Parathyroid adenoma (tissue), 2 donors: ENCODE results near the gene ZNF223.

ENCODE experiments used
- H2AFZ ChIP-seq: fragments of 300-600 bp; sonication (generic); one replicate; pipeline ENCODE4 v1.7.0; 2017; ENCODE audit warnings: antibody characterized with exemption, mild to moderate bottlenecking
- H3K27ac ChIP-seq: fragments of 300-600 bp; sonication (generic); one replicate; pipeline ENCODE4 v1.7.0; 2017
- H3K27me3 ChIP-seq: fragments of 300-600 bp; sonication (generic); one replicate; pipeline ENCODE4 v1.7.0; 2017; ENCODE audit warnings: low read length; ENCODE audit not compliant: control insufficient read depth, insufficient read depth
- H3K36me3 ChIP-seq: fragments of 300-600 bp; sonication (generic); one replicate; pipeline ENCODE4 v1.7.0; 2017; ENCODE audit warnings: low read length; ENCODE audit not compliant: control insufficient read depth, insufficient read depth
- H3K4me1 ChIP-seq: fragments of 300-600 bp; sonication (generic); one replicate; pipeline ENCODE4 v1.7.0; 2017; ENCODE audit warnings: control low read depth
- H3K4me2 ChIP-seq: fragments of 300-600 bp; sonication (generic); one replicate; pipeline ENCODE4 v1.7.0; 2017; ENCODE audit warnings: low read length
- H3K4me3 ChIP-seq: fragments of 300-600 bp; sonication (generic); one replicate; pipeline ENCODE4 v1.7.0; 2017; ENCODE audit warnings: low read depth, low read length
- H3K79me2 ChIP-seq: fragments of 300-600 bp; sonication (generic); one replicate; pipeline ENCODE4 v1.7.0; 2017; ENCODE audit warnings: control low read depth
- H3K9ac ChIP-seq: fragments of 300-600 bp; sonication (generic); one replicate; pipeline ENCODE4 v1.7.0; 2017; ENCODE audit warnings: mild to moderate bottlenecking
- H3K9me3 ChIP-seq: fragments of 300-600 bp; sonication (generic); one replicate; pipeline ENCODE4 v1.7.0; 2017; ENCODE audit warnings: low read length; ENCODE audit not compliant: control insufficient read depth
- CTCF ChIP-seq: fragments of 300-600 bp; sonication (generic); IDR thresholded peaks from one replicate; pipeline ENCODE4 v1.7.0; 2017; ENCODE audit warnings: antibody characterized with exemption, mild to moderate bottlenecking
- donor health status: primary hyperparathyroidism.

The ZNF223 gene

GRCh38 chr19:44024900-44025216 lies 27.0 kb upstream of the ZNF223 start:
- Histone ChIP-seq H3K9ac (no peak overlapping the region), H3K4me3 (peak overlapping the region; percentile 95)
- no peak for TF ChIP-seq CTCF

GRCh38 chr19:44025217-44025936 lies 26.5 kb upstream of the ZNF223 start, which contains the start of gene ZNF222:
Gene ZNF222, plus strand, starts transcription at chr19:44025379. Its CDS starts 58 bp downstream, at chr19:44025437.
- H3K4me3 ChIP-seq, result peak within 1 kb of the TSS; percentile 95
- peak within 1 kb of the TSS; percentile 79 for H2AFZ ChIP-seq
- no peak for TF ChIP-seq CTCF
- H3K27ac ChIP-seq, result peak within 1 kb of the TSS; percentile 57
- no peaks in the 10 kb centered on the region for H3K9me3 ChIP-seq
- H3K79me2 ChIP-seq, result no peaks in the 10 kb centered on the region
- no peaks in the 10 kb centered on the region for H3K27me3 ChIP-seq
- H3K36me3 ChIP-seq, result no peaks in the 10 kb centered on the region
- no peaks in the 10 kb centered on the region for H3K4me1 ChIP-seq
- H3K9ac ChIP-seq, result no peak within 1 kb of the TSS
- H3K4me2 ChIP-seq, result peak within 1 kb of the TSS; percentile 85

More at GRCh38 chr19:44024900-44025216, 27.0 kb upstream of the ZNF223 start:
- no peaks in the 10 kb centered on the region for H3K79me2 ChIP-seq
- H3K4me1 ChIP-seq, result no peaks in the 10 kb centered on the region
- H3K27ac ChIP-seq, result peak overlapping the region; percentile 57
- H2AFZ ChIP-seq, result peak overlapping the region; percentile 79
- peak overlapping the region; percentile 85 for H3K4me2 ChIP-seq
- no peaks in the 10 kb centered on the region for H3K9me3 ChIP-seq
- H3K27me3 ChIP-seq, result no peaks in the 10 kb centered on the region
- H3K36me3 ChIP-seq, result no peaks in the 10 kb centered on the region

GRCh38 chr19:44026622-44027021 lies 25.2 kb upstream of the ZNF223 start:
- H3K4me2 ChIP-seq, result no peak overlapping the region
- H2AFZ ChIP-seq, result no peak overlapping the region
- H3K4me3 ChIP-seq, result no peak overlapping the region
- H3K36me3 ChIP-seq, result peaks cover under 1% of the 10 kb centered on the region
- H3K79me2 ChIP-seq, result no peaks in the 10 kb centered on the region
- H3K27ac ChIP-seq, result no peak overlapping the region
- no peaks in the 10 kb centered on the region for H3K9me3 ChIP-seq
- H3K27me3 ChIP-seq, result no peaks in the 10 kb centered on the region
- no peak for TF ChIP-seq CTCF
- H3K9ac ChIP-seq, result no peak overlapping the region
- H3K4me1 ChIP-seq, result no peaks in the 10 kb centered on the region

GRCh38 chr19:44032001-44032610 lies 19.7 kb upstream of the ZNF223 start:
- no peaks in the 10 kb centered on the region for H3K9me3 ChIP-seq

More at GRCh38 chr19:44032001-44032610, 19.7 kb upstream of the ZNF223 start:
- TF ChIP-seq CTCF, result no peak
- Histone ChIP-seq H3K4me1 (no peaks in the 10 kb centered on the region), H3K27ac (no peak overlapping the region), H3K27me3 (no peaks in the 10 kb centered on the region), H3K9ac (no peak overlapping the region), H3K4me3 (no peak overlapping the region), H3K79me2 (no peaks in the 10 kb centered on the region), H2AFZ (no peak overlapping the region), H3K36me3 (peaks cover 8% of the 10 kb centered on the region), H3K4me2 (no peak overlapping the region)
